AG09309 (cell line): Measurements from ENCODE around the gene BICDL2.

ENCODE experiments used
- DNase-seq: peaks from one replicate; pipeline ENCODE4 v3.0.0-alpha.2; 2010; ENCODE audit warnings: low read depth
- H3K4me3 ChIP-seq: 2 replicates; pipeline ENCODE4 v1.5.1; 2011; ENCODE audit warnings: mild to moderate bottlenecking, low read depth, low read length, moderate library complexity; ENCODE audit not compliant: control insufficient read depth
- TF ChIP-seq, protein P1 (sequence below): IDR thresholded peaks from 2 replicates; pipeline ENCODE4 v1.5.1; 2011; ENCODE audit warnings: mild to moderate bottlenecking, low read depth, low read length, inconsistent platforms; ENCODE audit not compliant: insufficient read depth, control insufficient read depth; ENCODE audit errors: missing control alignments

Gene BICDL2

DNA sequence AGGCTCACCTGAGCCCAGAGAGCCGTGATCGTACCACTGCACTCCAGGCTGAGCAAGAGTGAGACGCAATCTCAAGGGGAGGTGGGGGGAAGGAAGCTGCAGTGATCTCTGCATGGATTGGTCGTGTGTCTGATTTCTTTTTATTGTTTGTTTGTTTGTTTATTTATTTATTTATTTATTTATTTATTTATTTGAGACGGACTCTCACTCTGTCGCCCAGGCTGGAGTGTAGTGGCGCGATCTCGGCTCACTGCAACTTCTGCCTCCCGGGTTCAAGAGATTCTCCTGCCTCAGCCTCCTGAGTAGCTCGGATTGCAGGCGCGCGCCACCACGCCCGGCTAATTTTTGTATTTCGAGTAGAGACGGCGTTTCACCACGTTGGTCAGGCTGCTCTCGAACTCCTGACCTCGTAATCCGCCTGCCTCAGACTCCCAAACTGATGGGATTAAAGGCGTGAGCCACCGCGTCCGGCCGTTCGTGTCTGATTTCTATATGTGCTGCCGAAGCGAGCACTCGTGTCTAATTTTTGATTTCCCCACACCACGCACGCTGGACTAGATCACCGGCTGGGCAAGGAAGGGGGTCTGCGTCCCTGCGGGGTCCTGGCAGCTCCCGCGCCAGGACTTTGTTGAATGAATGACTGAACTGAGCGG, 17.0 kb downstream of the BICDL2 start:
- TF ChIP-seq, protein P1, sequence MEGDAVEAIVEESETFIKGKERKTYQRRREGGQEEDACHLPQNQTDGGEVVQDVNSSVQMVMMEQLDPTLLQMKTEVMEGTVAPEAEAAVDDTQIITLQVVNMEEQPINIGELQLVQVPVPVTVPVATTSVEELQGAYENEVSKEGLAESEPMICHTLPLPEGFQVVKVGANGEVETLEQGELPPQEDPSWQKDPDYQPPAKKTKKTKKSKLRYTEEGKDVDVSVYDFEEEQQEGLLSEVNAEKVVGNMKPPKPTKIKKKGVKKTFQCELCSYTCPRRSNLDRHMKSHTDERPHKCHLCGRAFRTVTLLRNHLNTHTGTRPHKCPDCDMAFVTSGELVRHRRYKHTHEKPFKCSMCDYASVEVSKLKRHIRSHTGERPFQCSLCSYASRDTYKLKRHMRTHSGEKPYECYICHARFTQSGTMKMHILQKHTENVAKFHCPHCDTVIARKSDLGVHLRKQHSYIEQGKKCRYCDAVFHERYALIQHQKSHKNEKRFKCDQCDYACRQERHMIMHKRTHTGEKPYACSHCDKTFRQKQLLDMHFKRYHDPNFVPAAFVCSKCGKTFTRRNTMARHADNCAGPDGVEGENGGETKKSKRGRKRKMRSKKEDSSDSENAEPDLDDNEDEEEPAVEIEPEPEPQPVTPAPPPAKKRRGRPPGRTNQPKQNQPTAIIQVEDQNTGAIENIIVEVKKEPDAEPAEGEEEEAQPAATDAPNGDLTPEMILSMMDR, result no peak
- DNase-seq, result no peak
- H3K4me3 ChIP-seq, result peak overlapping the region; percentile 82

DNA sequence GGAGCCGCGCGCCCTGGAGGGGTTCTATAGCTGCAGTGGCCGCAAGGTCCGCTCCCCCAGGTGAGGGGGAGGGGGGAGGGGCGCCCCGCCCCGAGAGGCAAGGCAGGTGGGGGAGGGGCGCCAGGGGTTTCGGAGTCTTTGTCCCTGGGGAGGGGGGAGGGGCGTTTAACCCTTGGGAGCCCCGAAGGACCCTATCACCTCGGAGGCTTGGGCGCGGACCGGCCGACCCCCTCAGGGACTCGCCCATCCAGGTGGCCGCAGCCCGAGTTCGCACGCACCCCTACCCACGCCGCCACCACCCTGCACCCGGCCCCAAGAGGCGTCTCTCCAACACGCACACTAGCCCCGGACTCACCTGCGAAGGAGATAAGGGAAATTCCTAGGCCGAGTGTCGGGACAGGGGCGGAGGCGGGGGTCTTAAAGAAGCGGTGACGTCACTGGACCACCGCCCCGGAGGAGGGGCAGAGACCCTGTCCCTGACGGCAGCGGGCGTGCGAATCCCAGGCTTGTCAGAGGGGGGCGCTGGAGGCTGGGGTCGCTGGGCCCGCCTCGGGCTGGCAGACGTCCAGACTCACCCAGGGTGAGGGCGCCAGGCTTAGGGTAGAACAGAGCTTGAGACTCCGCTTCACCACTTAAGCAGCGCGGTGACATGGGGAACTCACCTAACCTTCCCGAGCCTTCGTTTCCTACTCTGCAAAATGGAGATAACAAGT, 18.8 kb downstream of the BICDL2 start, which contains the start of gene CLDN6:
Gene CLDN6, minus strand, starts transcription at position 390 of the 713 bp plus-strand sequence. CDS start 2,162 bp downstream, outside the sequence.
- H3K4me3 ChIP-seq, result no peak within 1 kb of the TSS

DNA sequence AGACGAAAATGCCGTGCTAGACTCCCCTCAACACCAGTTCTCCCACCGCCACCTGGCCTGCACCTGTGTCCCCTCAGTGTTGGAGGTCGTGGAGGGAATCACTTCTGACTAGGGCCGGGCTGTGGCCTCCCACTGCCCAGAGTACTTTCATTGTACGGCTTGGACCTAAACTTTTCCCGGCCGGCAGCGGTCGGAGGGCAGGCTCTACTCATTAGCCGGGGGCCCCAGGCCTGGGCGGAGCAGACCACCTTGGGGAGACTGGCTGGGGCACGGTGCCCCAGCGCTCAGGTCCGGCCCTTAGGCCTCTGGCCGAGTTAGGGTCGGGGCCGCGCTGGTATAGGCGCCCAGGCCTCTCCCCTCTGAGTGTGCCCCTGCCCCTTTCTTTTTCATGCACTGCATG, 19.4 kb downstream of the BICDL2 start:
- TF ChIP-seq, protein P1, result no peak
- no peak for DNase-seq
- no peak overlapping the region for H3K4me3 ChIP-seq

More for the DNA sequence above, 18.8 kb downstream of the BICDL2 start, which contains the start of gene CLDN6:
- TF ChIP-seq, protein P1, result peak; percentile 19
- DNase-seq, result no peak

DNA sequence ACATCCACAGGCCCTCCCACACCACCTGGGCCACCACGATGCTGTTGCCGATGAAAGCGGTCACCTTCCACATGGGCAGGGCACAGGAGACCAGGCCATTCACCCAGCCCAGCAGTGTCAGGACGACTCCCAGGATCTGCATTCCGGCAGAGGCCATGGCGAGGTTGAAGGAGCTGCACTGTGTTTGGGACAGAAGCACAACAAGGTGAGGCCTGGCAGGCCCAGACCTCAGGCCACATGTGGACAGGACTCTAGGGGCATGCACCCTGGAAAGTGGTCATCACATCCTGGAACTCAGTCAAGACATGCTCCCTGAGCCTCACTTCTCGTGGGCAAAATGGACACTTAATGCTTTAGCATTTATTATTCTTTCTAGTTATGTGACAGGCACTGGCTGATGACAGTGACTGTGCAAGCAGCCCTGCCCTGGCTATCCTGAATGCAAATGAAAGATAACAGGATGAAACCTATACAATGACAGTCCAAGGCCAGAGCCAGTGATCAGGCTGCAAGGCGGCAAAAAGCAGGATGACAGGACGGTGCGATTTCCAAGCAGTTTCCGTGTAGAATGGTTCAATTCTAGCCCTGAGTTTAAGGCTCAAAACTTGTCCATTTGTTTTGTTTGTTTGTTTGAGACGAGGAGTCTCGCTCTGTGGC, 20.8 kb downstream of the BICDL2 start:
- TF ChIP-seq, protein P1, result no peak
- no peak for DNase-seq
- no peak overlapping the region for H3K4me3 ChIP-seq

DNA sequence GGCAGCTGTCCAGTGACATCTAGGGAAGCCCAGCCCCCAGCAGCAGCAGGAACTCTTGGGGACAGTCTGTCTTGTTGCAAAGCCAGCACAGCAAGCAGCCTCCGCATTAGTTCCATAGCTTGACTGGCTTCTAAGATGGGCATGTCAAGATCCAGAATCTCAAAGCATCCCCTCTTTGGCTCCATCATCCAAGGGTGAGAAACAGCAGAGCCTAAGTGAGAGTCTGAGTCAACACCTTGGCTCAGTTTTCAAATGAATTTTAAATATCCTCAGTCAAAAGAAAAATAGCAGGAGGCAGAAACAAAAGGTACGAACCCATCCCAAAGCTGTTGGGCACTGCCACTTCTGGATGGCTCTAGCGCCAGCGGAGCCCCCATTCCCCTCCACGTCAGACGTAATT, 21.8 kb downstream of the BICDL2 start:
- DNase-seq, result no peak
- no peak overlapping the region for H3K4me3 ChIP-seq
- TF ChIP-seq, protein P1, result no peak

DNA sequence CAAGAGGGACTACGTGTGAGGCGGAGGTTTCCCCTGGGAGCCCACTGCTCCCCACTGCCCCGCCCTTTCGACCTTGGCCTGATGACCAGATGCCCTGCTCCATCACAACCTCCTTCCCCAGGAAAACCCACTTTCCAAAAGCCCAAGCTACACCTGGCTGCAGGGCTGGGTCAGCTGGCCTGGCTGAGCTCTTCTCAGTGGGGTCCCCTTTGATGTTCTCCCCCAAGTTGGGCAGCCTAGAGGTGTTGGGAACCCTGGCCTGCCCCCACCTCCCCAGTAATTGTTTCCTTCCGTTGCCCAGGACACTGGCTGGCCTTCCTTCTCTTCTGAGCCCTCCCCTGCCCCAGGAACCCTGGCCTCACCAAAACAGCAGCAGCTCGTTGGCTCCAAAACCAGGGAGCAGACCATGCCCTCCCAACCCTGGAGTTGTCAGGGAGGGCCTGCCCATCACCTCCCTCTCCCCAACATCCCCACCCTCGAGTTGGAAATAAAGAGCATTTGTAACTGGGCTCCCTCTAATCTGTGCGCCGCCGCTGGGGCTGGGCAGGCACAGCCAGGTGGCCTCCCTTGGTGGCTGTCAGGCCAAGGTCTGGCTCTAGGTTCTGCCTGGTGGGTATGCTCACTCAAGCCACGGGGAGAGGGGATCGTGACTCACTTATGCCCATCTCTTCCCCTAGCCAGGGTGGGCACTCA, 22.6 kb downstream of the BICDL2 start:
- H3K4me3 ChIP-seq, result no peak overlapping the region
- no peak for DNase-seq
- TF ChIP-seq, protein P1, result no peak
